Activated T-cell treated with anti-CD3 and anti-CD28 coated beads, Interleukin-2, amount 50 U/mL, for 72 hours (primary cell): ENCODE measurements around the gene DOCK9. TPM values are rescaled to one million over a fixed set of nuclear protein-coding genes. Genes with fewer than 3 reads are reported as not detected.

Experiments
- ATAC-seq, 2 donors: fragments of 150-1000 bp; cut with Tn5 transposase; replicated peaks in 1 of 2; 2 replicates each; pipeline ENCODE4 v1.10.0; 2021; ENCODE audit warnings: moderate library complexity in 2 of 2, mild to moderate bottlenecking in 1 of 2
- DNase-seq, 2 donors: peaks; one replicate each; pipeline ENCODE4 v3.0.0; 2021 to 2022; ENCODE audit warnings: mixed read lengths in 1 of 2
- H3K27ac Mint-ChIP-seq: one replicate; pipeline ENCODE4 v1.8.0; 2022; ENCODE audit warnings: mild to moderate bottlenecking, moderate library complexity, mixed read lengths
- H3K27me3 Mint-ChIP-seq: one replicate; pipeline ENCODE4 v1.8.0; 2022; ENCODE audit warnings: low read depth, mixed read lengths
- H3K36me3 Mint-ChIP-seq, 2 donors: one replicate each; pipeline ENCODE4 v1.8.0; 2022; ENCODE audit warnings: mixed read lengths in 2 of 2, mild to moderate bottlenecking in 1 of 2; ENCODE audit not compliant: insufficient read depth in 2 of 2
- H3K4me1 Mint-ChIP-seq: one replicate; pipeline ENCODE4 v1.8.0; 2022; ENCODE audit warnings: low read depth, mixed read lengths
- H3K4me3 Mint-ChIP-seq, 2 donors: one replicate each; pipeline ENCODE4 v1.8.0; 2022; ENCODE audit warnings: mild to moderate bottlenecking in 2 of 2, mixed read lengths in 2 of 2, moderate library complexity in 2 of 2
- H3K9me3 Mint-ChIP-seq, 2 donors: one replicate each; pipeline ENCODE4 v1.8.0; 2022; ENCODE audit warnings: mixed read lengths in 2 of 2
- total RNA-seq, 2 donors: library from RNA; stranded (reverse); gene quantifications; one replicate each; pipeline ENCODE4 v1.2.3, GENCODE V29; 2022

The DOCK9 gene
- total RNA-seq, 2 donors from 2014 or later = 51.6 to 71.5 TPM

DNA sequence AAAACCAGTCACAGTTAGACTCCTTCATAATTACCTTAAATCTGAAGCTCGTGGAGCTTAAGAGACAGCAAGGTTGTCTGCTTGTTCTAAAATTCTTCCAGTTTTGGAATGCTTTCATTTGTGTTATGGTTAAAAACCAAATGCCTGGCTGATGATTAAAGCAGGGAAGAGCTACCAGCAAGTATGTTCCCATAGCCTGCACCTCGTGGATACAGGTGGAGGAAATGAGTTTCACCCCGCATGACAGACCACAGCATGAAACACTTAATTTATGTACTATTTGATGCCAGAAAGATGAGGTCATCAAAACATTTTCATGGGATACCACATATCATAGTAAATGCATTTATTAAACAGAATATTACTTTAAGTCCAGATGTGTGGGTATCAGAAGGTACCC is 416 bp upstream of the DOCK9 start:
- ATAC-seq (peak in 1 of 2 donors; percentile 48), DNase-seq (no peak)
- Mint-ChIP-seq H3K9me3 (no peaks in the 10 kb centered on the region), H3K4me1 (peaks cover 90% of the 10 kb centered on the region), H3K27me3 (no peaks in the 10 kb centered on the region), H3K36me3 (no peaks in the 10 kb centered on the region), H3K27ac (no peak overlapping the region), H3K4me3 (no peak overlapping the region)

DNA sequence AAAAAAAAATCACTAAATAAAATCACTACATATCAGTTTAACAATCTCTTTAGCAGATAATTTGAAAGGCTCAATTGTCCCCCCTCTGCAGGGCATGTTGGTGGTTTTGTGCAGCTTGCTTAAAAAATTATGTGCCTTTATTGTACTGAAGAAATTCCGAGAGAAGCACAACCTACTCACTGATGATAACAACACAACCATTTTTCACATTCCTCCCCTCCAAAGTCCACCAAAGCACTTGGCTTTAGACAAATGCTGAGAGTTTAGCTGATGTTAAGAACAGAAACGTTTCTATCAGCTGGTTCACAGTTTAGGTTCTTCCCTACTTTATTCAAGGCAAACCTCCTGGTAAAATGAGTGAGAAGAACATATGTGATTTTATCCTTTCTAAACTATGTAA is 923 bp downstream of the DOCK9 start:
- H3K4me3 Mint-ChIP-seq = no peak overlapping the region
- no peaks in the 10 kb centered on the region for H3K36me3 Mint-ChIP-seq
- no peaks in the 10 kb centered on the region for H3K27me3 Mint-ChIP-seq
- H3K27ac Mint-ChIP-seq = no peak overlapping the region
- DNase-seq (no peak), ATAC-seq (no peak)
- peaks cover 78% of the 10 kb centered on the region for H3K4me1 Mint-ChIP-seq
- H3K9me3 Mint-ChIP-seq = no peaks in the 10 kb centered on the region

DNA sequence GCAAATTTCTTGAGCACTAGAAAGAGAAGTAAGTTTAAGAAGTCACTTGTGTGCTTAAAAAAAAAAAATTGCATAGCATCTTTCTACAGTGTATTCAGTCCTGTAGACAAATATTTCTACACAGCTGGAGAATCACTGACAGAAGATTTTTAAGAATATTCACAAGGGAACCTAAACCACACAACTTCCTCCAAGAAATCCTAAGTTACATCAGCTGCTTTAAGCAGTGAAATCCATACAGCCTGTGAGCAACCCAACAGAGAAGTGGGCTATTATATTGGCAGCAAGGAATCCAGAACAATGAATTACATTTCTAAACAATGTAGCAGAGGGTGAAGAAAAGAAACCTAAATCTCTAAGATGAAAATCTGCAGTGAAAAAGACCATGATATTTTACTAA is 1.5 kb downstream of the DOCK9 start:
- ATAC-seq (no peak), DNase-seq (no peak)
- no peaks in the 10 kb centered on the region for H3K36me3 Mint-ChIP-seq
- no peaks in the 10 kb centered on the region for H3K27me3 Mint-ChIP-seq
- H3K4me1 Mint-ChIP-seq = peaks cover 72% of the 10 kb centered on the region
- H3K9me3 Mint-ChIP-seq = no peaks in the 10 kb centered on the region
- H3K4me3 Mint-ChIP-seq = peak overlapping the region; percentile 20 to 25
- no peak overlapping the region for H3K27ac Mint-ChIP-seq

DNA sequence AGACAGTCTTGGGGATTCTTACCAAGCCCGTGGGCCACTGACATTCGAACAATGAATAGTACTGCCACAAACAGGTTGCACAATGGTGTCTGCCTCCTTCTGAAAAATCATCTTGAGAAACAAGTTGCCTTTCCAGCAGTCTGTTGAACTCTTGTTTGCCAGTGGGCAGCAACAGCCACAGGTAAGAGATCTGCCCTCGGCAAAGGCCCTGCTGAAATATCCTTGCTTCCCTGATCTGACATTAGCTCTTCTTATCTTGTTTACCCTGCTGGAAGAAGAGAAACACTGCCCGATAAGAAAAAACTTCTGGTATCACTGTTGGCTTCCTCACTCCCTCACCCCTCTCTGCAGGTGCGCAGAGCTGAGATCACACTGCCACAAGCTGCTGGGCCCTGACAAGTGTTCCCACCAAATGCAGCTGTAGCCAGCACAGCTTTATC is 2.0 kb downstream of the DOCK9 start:
- peaks cover 68% of the 10 kb centered on the region for H3K4me1 Mint-ChIP-seq
- ATAC-seq (peak; percentile 45 to 57), DNase-seq (no peak)
- H3K36me3 Mint-ChIP-seq = no peaks in the 10 kb centered on the region
- H3K27me3 Mint-ChIP-seq = no peaks in the 10 kb centered on the region
- H3K27ac Mint-ChIP-seq = peak overlapping the region; percentile 38
- no peaks in the 10 kb centered on the region for H3K9me3 Mint-ChIP-seq
- peak overlapping the region; percentile 25 to 74 for H3K4me3 Mint-ChIP-seq

DNA sequence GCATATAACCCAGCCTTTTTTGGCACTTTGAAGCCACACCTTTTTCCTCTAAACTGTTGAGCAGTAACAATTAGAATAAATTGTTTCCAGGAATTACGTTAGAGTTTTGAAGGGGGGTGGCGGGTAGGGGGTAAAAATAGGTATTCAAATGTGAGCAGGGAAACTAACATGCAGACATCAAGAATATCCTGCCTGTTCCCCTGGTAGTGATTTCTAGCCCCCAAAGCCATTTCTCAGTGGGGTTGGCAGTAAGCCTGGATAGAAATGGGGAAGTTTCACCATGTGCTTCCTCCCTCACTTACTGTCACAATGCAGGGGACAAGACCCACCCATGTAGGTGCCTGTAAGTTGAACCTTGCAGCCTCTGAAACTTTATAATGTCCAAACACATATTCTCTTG is 3.8 kb downstream of the DOCK9 start:
- H3K4me1 Mint-ChIP-seq = peaks cover 65% of the 10 kb centered on the region
- ATAC-seq = no peak
- H3K27me3 Mint-ChIP-seq = no peaks in the 10 kb centered on the region

DNA sequence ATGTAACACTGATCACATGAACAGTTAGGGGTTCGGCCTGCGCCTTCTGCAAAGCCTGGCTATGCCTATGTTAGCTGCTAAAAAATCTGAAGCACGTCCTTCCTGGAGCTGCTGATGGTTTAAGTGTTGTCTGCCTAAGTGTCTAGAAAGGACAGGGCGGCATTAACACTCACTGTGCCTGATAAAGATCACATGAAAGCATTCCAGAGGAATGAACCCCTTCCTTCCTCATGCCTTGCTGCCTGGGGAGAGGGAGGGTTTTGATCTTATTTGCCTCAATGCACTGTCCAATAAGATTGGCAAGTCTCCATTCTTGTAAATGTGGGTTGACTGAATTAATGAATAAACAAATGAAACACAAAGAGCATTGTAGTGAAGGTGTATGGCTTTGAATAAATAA is 5.2 kb downstream of the DOCK9 start:
- H3K9me3 Mint-ChIP-seq = no peaks in the 10 kb centered on the region
- DNase-seq (no peak), ATAC-seq (no peak)
- H3K27ac Mint-ChIP-seq = no peak overlapping the region
- H3K4me3 Mint-ChIP-seq = no peak overlapping the region
- no peaks in the 10 kb centered on the region for H3K36me3 Mint-ChIP-seq
- H3K4me1 Mint-ChIP-seq = peaks cover 56% of the 10 kb centered on the region
- H3K27me3 Mint-ChIP-seq = no peaks in the 10 kb centered on the region

More for the DNA sequence above, 3.8 kb downstream of the DOCK9 start:
- no peaks in the 10 kb centered on the region for H3K9me3 Mint-ChIP-seq
- no peak overlapping the region for H3K27ac Mint-ChIP-seq
- no peak overlapping the region for H3K4me3 Mint-ChIP-seq
- no peaks in the 10 kb centered on the region for H3K36me3 Mint-ChIP-seq
- no peak for DNase-seq

DNA sequence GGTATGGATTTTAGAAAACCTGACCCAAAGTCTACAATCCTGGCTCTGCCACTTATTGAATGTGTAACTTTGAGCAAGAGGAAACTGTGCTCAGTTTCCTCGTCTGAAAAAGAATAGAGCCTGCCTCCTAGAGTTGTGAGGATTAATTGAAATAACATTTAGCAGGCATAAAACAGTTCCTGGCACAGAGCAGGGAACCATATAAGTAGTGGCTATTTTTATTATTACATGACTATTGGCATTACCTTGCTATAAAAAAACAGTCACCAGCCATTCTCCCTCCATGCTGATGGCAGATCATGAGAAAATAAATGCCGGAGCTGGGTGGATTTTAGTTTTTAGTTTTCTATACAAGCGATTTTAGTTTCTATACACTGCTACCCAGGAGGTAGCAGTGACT is 5.8 kb downstream of the DOCK9 start:
- peaks cover 50% of the 10 kb centered on the region for H3K4me1 Mint-ChIP-seq
- no peaks in the 10 kb centered on the region for H3K9me3 Mint-ChIP-seq
- DNase-seq (no peak), ATAC-seq (no peak)
- no peaks in the 10 kb centered on the region for H3K27me3 Mint-ChIP-seq
- H3K36me3 Mint-ChIP-seq = no peaks in the 10 kb centered on the region
- no peak overlapping the region for H3K4me3 Mint-ChIP-seq
- H3K27ac Mint-ChIP-seq = no peak overlapping the region

DNA sequence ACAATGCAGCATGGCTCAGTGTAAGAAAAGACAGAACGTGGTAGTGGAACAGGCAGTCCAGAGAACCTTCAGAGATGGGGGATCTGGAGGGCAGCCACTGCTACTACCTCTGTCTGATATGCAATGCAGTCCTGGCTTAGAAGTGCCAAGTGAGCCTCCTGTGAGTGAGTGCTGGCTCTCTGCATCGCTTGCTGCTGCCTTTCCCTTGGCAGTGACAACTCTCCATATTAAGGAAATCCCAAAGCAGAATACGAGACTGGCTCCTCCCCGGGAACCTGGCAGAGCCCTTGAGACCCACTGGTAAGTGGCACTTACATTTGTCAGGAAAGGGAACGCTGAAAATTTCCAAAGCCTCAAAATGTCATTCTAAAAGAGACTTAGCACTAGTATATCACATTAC is 7.5 kb downstream of the DOCK9 start:
- H3K36me3 Mint-ChIP-seq = no peaks in the 10 kb centered on the region

DNA sequence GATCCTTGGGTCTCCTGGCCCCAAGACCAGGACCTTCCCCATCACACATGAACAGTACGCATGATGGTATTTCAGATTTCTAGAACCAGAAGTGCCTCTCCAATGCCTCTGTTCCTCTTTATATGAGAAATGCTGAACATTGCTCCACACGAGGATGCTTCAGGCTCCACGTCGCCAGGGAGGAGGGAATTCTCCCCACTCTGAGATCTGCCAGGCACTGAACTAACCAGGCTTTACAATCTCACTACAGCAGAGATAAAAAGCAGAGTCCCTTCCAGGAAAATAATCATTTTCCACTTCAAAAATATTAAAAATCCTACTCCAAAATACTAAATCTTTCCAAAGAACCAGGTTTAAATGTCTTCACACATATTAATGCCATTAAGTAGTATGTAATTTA is 10.4 kb downstream of the DOCK9 start:
- no peak overlapping the region for H3K27ac Mint-ChIP-seq
- H3K4me1 Mint-ChIP-seq = peaks cover 15% of the 10 kb centered on the region
- H3K36me3 Mint-ChIP-seq = peaks cover 0 to 2% of the 10 kb centered on the region in 2 donors
- no peak for ATAC-seq
- no peak overlapping the region for H3K4me3 Mint-ChIP-seq
- H3K27me3 Mint-ChIP-seq = no peaks in the 10 kb centered on the region
- H3K9me3 Mint-ChIP-seq = peaks cover 2% of the 10 kb centered on the region in 2 donors
- no peak for DNase-seq

More for the DNA sequence above, 7.5 kb downstream of the DOCK9 start:
- H3K27me3 Mint-ChIP-seq = no peaks in the 10 kb centered on the region
- ATAC-seq = no peak
- no peak for DNase-seq
- no peak overlapping the region for H3K4me3 Mint-ChIP-seq
- peaks cover 33% of the 10 kb centered on the region for H3K4me1 Mint-ChIP-seq
- H3K27ac Mint-ChIP-seq = no peak overlapping the region
- H3K9me3 Mint-ChIP-seq = no peaks in the 10 kb centered on the region

DNA sequence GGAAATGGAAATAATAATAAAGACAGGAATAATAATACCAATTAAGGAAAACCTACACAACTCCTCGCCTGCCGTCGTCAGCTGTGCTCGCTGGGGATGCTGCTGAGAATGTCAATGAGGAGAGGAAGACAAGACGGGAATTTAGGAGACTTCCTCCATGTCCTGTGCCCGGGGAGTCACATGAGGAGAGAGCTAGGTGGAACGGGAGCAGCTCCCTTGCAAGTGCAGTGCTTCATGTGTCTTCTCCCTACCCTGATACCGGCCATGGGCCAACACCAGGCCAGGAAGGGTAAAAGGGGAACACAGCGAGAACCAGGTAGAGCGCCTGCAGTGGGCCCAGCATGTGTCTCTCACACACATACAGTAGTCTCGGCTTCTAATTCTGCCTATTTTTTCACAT is 11.8 kb downstream of the DOCK9 start:
- Mint-ChIP-seq H3K27ac (peak overlapping the region; percentile 32), H3K27me3 (no peaks in the 10 kb centered on the region), H3K4me3 (no peak overlapping the region), H3K4me1 (peaks cover 16% of the 10 kb centered on the region), H3K36me3 (peaks cover 0 to 2% of the 10 kb centered on the region in 2 donors), H3K9me3 (peaks cover 2% of the 10 kb centered on the region in 2 donors)
- ATAC-seq = no peak
- DNase-seq = no peak

DNA sequence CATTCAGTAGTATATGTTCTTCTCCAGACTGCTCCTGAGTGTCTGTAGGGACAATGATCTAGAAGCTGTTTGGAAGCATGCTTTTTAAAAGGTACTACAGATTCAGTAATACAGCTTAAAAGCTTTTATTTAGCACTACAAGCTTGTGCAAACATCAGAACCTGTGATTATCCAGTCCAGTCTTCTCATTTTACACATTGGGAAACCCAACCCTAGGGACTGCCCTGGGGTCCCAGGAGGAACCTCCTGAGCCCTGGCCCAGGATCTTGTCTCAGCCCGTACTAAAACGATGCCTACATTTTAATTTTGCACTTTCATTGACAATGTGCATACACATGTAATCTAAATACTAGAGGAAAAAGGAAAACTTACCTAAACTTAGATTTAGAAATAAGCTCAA is 12.5 kb downstream of the DOCK9 start:
- ATAC-seq (no peak), DNase-seq (no peak)
- Mint-ChIP-seq H3K27me3 (no peaks in the 10 kb centered on the region), H3K4me3 (no peak overlapping the region), H3K4me1 (peaks cover 23% of the 10 kb centered on the region), H3K9me3 (peaks cover 2% of the 10 kb centered on the region in 2 donors), H3K27ac (no peak overlapping the region), H3K36me3 (peaks cover 0 to 2% of the 10 kb centered on the region in 2 donors)

DNA sequence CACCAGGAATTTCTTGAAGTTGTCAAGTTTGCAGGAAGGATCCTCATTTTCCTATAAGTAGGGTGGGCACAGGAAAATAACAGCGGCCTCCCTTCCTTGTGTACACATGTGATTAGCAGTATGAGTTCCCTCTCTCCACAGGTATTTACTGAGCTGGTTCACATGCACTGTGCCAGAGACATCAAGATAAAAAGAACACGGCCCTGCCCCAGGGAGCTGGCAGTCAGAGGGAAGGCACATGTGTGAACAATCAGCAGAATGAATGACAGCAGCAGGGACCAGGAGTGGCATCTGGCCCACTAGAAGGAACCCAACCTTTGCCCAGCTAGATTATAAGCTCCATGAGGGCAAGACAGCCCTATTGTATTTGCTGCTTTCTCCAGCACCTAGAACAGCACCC is 13.9 kb downstream of the DOCK9 start:
- H3K27ac Mint-ChIP-seq = no peak overlapping the region
- peaks cover 0 to 2% of the 10 kb centered on the region in 2 donors for H3K36me3 Mint-ChIP-seq
- H3K27me3 Mint-ChIP-seq = no peaks in the 10 kb centered on the region
- H3K9me3 Mint-ChIP-seq = peaks cover 2% of the 10 kb centered on the region in 2 donors
- ATAC-seq (no peak), DNase-seq (no peak)
- peaks cover 22% of the 10 kb centered on the region for H3K4me1 Mint-ChIP-seq
- H3K4me3 Mint-ChIP-seq = no peak overlapping the region

DNA sequence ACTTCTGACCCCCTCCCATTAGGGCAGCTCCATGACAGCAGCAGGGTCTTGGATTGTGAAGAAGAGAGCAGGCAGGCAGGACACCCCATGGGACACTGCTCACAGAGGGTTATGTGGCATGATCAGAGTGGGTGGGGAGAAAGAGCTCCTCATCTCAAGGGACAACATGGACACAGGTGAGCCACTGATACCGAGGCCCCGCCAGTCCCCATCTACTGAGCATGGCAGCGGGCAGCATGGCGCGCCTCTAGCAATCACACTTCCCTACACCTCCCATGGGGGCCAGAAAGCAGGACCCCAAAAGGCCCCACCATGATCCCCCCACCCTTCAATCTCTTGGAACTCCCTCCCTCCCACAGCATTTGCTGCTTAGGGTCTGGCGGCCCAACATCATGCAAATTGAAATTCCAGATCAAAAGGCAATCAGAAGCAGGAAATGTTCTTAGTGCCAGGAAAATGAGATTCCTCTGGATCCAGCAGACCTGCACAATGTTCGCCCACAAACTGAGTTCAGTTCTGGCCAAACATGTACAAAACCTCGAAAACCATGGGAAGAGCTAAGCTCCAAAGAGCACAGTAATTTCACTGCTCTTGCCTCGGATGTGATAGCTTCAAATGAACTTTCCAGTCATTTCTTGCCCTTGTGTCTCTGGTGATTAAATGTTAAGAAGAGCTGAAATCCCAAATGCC is 14.8 kb downstream of the DOCK9 start:
- Mint-ChIP-seq H3K9me3 (peaks cover 2% of the 10 kb centered on the region in 2 donors), H3K27ac (no peak overlapping the region), H3K36me3 (peaks cover 0 to 2% of the 10 kb centered on the region in 2 donors), H3K4me1 (peaks cover 19% of the 10 kb centered on the region), H3K4me3 (no peak overlapping the region), H3K27me3 (no peaks in the 10 kb centered on the region)
- DNase-seq = no peak
- no peak for ATAC-seq

DNA sequence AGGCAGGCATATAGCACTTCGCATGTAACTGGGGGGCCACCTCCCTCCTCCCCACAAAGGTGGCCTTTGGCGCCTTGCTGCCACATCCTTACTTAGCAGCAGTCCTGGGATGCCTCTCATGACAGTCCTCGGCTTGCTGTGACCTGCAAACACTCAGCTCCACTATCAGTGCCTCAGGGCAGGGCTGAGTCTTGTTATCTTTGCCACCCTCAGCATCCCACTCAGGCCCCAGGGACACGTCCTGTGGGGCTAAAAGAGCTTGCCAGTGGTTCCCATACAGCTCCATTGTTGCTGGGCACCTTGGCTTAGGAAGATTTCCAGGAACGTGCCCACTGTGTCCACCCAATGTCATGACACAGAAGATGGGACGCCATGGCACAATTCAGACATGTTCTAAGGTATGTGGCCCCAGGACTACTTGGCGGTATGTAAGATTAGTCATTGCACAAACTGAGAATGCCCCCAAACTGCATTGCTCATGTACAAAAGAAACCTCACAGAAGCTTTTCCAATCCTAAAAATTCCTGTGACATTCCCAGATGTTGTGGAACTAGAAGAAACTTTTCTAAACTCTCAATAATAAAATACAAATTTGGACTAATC is 16.3 kb downstream of the DOCK9 start:
- Mint-ChIP-seq H3K27me3 (no peaks in the 10 kb centered on the region), H3K9me3 (peaks cover 2% of the 10 kb centered on the region in 2 donors)

More for the DNA sequence above, 16.3 kb downstream of the DOCK9 start:
- ATAC-seq = no peak
- Mint-ChIP-seq H3K4me1 (peaks cover 19% of the 10 kb centered on the region), H3K4me3 (no peak overlapping the region), H3K27ac (no peak overlapping the region), H3K36me3 (peaks cover 0 to 2% of the 10 kb centered on the region in 2 donors)
- DNase-seq = no peak
